Activated CD4-positive, alpha-beta T cell treated with anti-CD3 and anti-CD28 coated beads, Interleukin-2, amount 50 U/mL, for 4 hours (primary cell): Measurements from ENCODE around the gene ZNF669.

Experiments
- DNase-seq, 2 experiments: peaks; one replicate each; pipeline ENCODE4 v3.0.0-alpha.2; 2020

The ZNF669 gene

GRCh38 chr1:247110627-247111258, 6.6 kb upstream of the ZNF669 start:
- DNase-seq = peak; percentile 22 to 39

GRCh38 chr1:247107694-247108093, 3.5 kb upstream of the ZNF669 start:
- no peak for DNase-seq

DNA sequence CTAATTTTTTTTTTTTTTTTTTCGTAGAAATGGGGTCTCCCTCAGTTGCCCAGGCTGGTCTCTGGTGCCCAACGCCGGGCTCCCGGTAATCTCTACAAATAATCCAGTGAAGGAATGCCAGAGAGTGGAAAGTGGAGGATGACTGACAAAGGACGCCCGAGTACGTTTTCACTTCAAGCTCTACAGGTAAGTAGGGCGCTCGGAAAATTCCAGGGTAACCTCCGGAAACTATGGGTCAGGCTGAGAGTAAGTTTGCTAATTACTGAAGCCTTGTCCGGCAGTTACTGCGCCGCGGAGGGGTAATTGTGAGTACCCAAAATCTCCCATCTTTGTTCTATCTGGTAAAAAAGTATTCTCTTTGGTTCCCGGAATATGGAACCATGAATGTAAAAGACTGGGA, 1.8 kb upstream of the ZNF669 start:
- DNase-seq = no peak

- DNase-seq = no peak
Measured at GRCh38 chr1:247104965-247105364, 809 bp upstream of the ZNF669 start.

DNA sequence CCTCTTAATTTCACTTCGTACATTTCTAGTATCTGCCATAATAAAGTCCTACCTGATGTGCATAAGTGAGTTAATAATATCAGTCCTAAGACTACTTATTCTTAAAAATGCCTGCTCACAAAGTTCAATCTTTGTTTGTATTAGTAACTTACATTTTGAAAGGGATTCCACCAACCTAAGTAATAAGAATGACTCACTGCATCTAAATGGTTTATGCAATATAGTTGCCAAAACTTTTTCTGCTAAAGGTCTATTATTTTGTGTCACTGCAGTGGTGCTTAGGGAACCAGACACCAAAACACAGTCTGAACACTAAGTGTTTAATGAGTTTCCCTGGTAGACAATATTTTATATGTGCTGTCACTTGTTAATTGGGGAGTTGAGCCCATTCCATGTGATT, 1.8 kb downstream of the ZNF669 start:
- no peak for DNase-seq

DNA sequence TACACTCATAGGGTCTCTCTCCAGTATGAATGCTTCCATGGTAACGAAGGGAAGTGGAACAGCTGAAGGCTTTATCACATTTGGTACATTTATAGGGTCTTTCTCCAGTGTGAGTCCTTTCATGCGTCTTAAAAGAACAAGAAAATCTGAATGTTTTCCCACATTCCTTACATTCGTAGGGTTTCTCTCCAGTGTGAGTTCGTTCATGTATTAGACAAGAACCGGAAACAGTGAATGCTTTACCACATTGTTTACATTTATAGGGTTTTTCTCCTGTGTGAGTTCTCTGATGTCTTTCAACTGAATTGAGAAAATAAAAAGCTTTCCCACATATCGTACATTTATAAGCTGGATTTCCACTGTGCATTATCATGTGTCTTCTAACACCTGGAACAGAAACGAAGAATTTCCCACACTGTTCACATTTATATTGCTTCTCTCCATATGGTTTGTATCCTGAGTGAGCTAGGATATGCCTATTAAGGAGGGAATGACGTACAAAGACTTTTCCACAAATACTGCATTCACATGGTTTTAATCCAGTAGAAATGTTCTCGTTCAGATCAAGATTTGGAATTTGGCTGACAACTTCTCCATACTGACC, 3.4 kb downstream of the ZNF669 start:
- DNase-seq = no peak

GRCh38 chr1:247096958-247097357, 7.2 kb downstream of the ZNF669 start:
- no peak for DNase-seq

DNA sequence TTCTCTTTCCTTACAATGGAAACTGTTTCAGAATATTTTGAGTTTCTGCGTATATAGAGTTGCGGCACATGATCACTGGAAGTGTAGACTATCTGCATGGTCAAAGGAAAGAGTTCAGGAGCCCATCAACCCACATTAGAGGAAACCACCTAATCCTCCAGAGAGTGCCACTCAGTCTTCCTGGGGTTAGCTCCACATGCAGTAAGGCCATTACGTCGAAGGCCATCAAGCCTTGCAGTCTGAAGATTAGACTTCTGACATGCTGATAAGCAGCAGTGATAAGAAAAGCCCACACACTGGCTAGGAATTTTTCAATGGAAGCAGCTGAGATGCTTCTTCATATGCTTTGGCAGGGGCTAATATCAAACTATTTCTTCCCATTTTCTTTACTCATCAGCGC, 7.6 kb downstream of the ZNF669 start:
- DNase-seq = no peak

DNA sequence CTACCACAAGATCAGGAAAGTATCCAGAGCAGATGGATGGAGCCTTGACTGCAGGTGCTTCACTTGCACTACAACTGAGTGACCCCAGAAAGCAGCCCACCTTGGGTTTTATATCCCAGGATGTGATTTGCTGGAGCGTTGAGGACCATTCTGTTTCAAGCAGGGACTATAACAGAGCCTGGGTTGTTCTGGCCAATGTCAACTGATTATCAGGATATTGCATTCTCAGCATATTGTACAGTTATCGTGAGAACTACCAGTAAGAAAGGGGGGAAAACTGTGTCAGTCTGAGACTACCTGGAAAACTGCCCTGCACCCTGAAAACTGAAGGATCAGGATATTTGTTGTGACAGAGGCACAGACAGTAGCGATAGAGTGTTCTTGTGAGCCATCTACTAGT, 8.0 kb downstream of the ZNF669 start:
- DNase-seq = no peak

GRCh38 chr1:247090455-247090854, 13.7 kb downstream of the ZNF669 start:
- DNase-seq = no peak

DNA sequence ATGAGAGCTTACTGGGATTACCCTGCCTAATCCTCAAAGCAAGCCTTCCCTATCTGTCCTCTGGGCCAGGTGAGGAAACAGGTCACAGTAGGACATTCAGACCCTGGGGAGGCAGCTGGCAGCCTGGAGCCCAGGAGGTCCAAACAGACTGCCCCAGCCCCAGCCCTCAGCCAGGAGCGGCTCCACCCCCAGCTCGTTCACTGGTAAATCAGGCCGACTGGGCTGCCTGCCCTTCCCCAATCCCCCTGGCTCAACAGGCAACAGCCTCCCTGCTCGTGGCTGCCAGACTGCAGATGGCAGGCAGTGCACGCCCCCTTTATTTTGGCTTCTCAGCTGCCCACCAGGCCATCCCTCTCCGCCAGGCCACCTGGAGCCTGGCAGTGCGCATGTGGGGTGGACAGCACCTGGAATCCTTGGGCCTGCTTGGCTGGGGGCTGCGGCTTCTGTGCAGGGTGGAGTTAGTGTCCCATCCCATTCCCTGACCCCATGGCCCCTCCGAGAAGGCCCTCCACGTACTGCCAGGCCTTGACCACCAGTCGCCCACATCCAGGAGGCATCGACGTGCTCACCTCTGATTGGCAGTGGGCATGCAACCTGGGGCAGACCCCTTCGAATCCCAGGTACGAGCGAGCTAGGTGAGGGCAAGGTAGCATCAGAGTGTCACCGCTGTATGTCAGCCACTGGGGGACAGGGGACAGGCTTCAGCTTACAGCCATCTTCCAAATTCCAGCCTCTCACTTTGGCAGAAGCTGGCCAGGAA, 14.4 kb downstream of the ZNF669 start:
- DNase-seq = no peak

GRCh38 chr1:247088967-247089366, 15.2 kb downstream of the ZNF669 start:
- no peak for DNase-seq

DNA sequence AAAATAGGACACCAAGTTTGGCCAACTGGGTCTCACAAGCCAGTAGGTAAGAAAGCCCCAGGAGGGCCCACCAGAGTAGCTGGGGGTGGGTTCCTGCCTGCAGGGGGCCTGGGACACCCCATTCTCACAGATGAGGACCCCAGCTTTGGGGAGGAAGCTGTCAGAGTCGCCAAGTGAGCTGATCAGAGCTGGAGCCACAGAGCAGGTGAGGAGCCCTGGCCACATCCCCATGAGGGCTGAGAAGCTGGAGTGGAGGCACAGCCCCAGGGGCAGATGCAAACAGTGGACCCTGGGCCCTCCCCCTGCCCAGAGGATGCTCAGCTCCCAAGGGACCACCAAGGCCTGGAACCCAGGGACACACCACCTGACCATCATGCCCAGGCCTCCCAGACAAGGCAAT, 16.9 kb downstream of the ZNF669 start:
- DNase-seq = no peak

DNA sequence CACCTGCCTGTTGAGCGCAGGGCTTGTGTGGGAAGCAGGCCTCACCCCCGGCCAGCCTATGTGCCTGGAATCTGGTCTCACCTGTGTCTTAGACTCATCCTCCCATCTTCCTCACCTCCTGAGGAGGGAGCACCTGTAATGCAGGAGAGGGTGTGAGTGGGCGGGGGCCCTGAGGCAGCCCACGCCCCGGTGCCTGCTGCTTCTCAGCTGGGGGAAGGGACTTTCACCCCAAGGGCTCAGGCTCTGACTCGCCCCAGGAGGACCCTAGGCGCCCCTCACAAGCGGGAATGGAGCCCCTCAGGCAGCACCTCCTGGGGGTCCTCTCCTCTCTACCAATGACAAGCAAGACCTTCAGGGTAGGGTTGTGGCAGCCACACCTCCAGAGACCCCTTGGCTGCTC, 18.8 kb downstream of the ZNF669 start:
- no peak for DNase-seq

DNA sequence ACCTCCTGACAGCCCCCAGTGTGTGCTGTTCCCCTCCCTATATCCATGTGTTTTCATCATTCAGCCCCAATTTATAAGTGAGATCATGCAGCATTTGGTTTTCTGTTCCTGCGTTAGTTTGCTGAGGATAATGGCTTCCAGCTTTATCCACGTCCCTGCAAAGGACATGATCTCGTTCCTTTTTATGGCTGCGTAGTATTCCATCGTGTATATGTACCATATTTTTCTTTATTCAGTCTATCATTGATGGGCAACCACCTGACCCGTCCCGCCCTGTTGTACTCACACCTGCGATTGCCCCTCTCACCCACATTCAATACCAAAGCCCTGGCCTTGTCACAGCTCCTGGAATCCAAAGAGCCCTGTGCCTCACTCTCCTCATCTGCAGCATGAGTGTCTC, 19.4 kb downstream of the ZNF669 start:
- DNase-seq = no peak

GRCh38 chr1:247079141-247079874, 24.8 kb downstream of the ZNF669 start:
- DNase-seq = no peak

DNA sequence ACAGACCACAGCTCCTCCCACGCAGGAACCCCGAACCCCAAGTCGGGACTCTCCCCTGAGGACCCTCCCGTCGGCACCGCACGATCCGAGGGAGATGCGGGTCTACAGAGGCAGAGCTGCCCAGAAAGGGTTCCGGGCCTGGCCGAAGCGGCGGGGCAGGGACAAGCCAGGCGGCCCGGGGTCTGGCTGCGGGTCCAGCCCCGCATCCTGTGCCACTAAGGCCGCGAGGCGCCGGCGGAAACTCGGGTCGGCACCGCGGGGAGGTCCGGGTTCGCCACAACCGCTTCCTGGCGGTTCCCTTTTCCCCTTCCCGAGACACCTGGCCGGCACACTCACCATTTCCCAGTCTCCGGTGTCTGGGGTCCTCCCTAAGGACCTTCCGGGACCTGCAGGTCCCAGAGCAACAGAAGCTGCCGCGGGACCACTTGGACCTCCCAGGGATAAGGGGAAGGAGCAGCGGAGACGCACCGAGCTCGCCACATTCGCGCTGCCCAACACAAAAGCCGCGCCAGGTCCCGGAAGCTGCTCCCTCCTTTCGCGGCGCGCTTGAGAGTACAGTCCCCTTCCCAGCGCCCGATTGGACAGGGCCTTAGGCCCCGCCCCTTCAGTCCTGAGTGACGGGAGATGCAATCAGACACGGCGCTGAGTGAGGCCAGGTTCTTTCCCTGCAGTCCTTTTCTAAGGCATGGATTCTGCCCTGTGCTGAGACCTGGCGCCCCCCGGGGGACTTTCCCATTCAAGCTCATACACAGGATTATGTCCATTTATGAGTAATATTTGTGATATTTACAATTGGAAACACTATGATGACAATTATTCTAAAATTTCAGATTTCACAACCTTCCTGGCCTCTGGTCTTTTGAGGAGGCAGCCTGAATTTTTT, 25.7 kb downstream of the ZNF669 start, which contains the start of gene ZNF670:
Gene ZNF670, minus strand, starts transcription at position 554 of the 883 bp plus-strand sequence. Its CDS starts 215 bp downstream, at position 339.
- peak; percentile 81 to 83 for DNase-seq

- no peak for DNase-seq
Measured at GRCh38 chr1:247077876-247078257, 26.3 kb downstream of the ZNF669 start.

DNA sequence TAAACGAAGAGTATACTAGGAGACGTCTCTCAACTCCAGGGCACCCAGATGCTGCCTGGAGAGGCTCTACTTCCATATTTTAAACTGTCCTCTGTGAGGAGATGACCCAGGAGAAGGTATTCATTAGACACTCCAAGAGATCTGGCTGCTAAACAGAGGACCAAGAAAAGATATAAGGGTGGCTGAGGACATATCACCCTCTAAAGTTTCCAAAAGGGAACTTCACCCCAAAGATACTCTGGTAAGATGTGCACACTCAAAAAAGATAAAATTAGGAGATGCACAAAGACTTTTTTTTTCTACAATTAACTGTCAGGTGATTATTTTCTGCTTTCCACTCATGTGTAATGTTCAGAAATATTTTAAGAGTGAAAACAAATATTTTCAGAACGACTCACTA, 26.9 kb downstream of the ZNF669 start:
- DNase-seq = no peak

DNA sequence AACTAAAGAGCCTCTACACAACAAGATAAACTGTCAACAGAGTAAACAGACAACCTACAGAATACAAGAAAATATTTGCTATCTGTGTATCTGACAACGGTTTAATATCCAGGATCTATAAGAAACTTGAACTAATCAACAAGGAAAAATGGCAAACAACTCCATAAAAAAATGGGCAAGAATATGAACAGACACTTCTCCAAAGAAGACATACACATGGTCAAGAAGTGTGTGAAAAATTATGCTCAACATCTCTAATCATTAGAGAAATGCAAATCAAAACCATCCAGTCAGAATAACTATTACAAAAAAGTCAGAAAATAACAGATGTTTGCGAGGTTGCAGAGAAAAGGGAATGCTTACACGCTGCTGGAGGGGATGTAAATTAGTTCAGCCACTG, 33.5 kb downstream of the ZNF669 start:
- DNase-seq = no peak

DNA sequence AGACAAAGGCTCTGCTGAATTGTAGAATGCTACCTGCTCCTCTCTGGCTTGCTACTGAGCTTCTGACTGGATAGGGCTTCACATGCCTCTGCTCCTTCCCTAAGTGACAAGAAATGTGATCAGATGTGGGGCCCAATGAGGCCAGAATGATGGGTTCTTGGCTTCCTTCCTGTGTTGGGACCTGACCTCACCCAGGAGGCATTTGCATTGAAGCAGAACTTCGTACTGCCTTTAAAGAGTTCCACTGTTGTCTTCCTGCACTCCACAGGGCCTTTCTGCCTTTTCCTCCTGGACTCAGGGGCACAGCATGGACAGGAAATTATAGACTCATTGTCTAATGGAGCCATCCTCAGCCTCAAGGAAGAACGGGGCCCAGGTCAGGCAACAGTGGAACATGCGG, 39.9 kb downstream of the ZNF669 start:
- DNase-seq = no peak

DNA sequence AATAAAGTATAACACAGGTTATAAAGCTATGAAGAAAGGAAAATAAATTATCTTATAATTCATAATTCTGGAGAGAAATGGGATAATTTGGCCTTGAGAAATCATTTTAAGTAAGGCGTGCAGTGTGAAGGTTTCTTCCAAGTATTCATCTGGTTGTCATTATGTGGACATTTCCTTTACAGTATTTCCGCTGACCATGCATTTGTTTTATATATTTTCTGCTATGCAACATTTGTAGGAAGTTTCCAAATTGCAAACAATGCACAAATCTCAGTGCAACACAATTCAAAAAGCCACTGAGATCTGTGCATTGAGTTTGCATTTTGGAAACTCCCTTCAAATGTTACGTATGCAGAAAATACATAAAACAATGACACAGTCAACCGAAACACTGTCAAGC, 43.4 kb downstream of the ZNF669 start:
- no peak for DNase-seq

DNA sequence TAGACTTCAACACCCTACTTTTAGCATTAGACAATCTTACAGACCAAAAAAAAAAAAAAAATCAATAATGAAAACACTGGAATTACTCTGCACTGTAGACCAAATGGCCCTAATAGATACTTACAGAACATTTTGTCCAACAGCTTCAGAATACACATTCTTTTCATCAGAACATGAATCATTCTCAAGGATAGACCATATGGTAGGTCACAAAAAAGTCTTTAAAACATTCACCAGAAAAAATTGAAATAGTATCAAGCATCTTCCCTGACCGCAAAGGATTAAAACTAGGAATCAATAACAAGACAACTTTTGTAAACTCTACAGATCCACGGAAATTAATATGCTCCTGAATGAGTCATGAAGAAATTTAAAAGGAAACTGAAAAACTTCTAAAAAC, 48.1 kb downstream of the ZNF669 start:
- DNase-seq = no peak
